A549 (cell line): ENCODE data around the gene CFAP99.

ENCODE experiments used
- CBX2 ChIP-seq: fragments of 200-600 bp; sonication (generic); IDR thresholded peaks from 2 replicates; pipeline ENCODE4 v1.6.1; 2016; ENCODE audit warnings: low read depth, mild to moderate bottlenecking, borderline replicate concordance
- JUN ChIP-seq, 2 experiments: fragments of >200 bp; sonication (Bioruptor Twin); formaldehyde crosslinking; IDR thresholded peaks; 2 replicates in 1 of 2; 3 replicates in 1 of 2; pipeline ENCODE4 v1.6.1; 2016 to 2017
- POLR2A ChIP-seq: IDR thresholded peaks from 2 replicates; pipeline ENCODE4 v1.6.1; 2012; ENCODE audit warnings: mild to moderate bottlenecking, low read length
- TF ChIP-seq, protein P1 (sequence below): fragments of 450-650 bp; IDR thresholded peaks from 2 replicates; pipeline ENCODE4 v1.6.1; 2014; ENCODE audit warnings: antibody characterized with exemption
- TF ChIP-seq, protein P2 (sequence below): fragments of >200 bp; sonication (Bioruptor Twin); formaldehyde crosslinking; IDR thresholded peaks from 3 replicates; pipeline ENCODE4 v1.5.1; 2016

DNA sequence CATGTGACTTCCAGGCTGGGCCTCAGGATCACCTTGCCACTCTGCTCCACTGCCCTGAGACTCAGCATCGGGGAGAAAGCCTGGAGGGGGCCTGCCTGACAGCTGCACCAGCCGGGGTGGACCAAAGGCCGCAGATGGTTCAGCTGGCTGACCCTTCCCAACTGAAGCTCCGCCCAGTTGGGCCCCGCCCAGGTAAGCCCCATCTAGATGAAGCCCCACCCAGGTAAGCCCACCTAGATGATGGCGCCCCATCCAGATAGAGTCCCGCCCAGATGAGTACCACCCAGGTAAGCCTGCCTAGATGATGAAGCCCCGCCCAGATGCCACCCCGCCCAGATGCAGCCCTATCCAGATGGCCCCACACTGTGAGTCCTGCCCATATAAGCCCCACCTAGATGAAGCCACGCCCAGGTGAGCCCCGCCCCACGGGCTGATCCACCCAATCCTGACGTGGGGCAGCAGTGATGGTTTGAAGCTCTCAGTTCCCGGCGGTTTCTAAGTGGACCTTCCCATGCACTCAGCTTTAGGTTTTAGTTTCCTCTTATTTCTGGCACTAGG is 10.3 kb upstream of the CFAP99 start:
- TF ChIP-seq, protein P1, sequence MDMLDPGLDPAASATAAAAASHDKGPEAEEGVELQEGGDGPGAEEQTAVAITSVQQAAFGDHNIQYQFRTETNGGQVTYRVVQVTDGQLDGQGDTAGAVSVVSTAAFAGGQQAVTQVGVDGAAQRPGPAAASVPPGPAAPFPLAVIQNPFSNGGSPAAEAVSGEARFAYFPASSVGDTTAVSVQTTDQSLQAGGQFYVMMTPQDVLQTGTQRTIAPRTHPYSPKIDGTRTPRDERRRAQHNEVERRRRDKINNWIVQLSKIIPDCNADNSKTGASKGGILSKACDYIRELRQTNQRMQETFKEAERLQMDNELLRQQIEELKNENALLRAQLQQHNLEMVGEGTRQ, result no peak
- TF ChIP-seq, protein P2, sequence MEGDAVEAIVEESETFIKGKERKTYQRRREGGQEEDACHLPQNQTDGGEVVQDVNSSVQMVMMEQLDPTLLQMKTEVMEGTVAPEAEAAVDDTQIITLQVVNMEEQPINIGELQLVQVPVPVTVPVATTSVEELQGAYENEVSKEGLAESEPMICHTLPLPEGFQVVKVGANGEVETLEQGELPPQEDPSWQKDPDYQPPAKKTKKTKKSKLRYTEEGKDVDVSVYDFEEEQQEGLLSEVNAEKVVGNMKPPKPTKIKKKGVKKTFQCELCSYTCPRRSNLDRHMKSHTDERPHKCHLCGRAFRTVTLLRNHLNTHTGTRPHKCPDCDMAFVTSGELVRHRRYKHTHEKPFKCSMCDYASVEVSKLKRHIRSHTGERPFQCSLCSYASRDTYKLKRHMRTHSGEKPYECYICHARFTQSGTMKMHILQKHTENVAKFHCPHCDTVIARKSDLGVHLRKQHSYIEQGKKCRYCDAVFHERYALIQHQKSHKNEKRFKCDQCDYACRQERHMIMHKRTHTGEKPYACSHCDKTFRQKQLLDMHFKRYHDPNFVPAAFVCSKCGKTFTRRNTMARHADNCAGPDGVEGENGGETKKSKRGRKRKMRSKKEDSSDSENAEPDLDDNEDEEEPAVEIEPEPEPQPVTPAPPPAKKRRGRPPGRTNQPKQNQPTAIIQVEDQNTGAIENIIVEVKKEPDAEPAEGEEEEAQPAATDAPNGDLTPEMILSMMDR, result no peak
- no peak for TF ChIP-seq POLR2A
- TF ChIP-seq JUN (IDR thresholded peaks at IDR 0.05), result no peak
- no peak for TF ChIP-seq CBX2
